ENCODE measurements around the gene SORCS1. TPM values are rescaled to one million over a fixed set of nuclear protein-coding genes. Genes with fewer than 3 reads are reported as not detected.

SORCS1 gene
- total and polyA plus RNA-seq, 5 donors: 1.2 to 4.5 (median 3.0) TPM

DNA sequence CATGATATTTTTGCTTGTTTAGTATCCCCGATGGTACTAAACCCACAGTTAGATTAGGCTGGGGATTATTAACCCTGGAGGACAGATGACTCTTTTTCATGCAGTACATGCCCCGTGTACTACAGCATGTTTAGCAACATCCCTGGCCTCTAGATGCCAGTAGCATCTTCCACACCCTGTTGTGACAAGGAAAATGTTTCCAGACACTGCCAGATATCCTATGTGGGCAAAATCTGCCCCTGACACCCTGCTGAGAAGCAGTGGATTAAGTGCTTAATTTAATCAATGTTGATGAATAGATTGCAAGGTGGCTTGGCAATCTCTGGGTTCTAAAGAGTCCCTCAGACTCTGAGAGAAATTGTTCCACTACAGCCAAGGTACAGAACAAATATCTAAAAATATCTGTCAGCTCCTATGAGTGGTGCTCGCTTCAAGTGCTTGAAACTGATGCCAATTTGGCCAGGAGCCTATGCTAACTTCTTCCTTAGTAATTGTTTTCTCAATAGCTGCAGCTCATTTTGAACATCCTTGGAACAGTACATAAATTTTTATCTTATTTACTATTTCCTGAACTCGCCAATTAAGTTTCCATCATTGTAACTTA, 247.0 kb downstream of the SORCS1 start:
- H3K4me3 ChIP-seq (ENCODE audit: low read length): no peak overlapping the region
- H3K27me3 ChIP-seq (ENCODE audit: control insufficient read depth, insufficient read depth): no peaks in the 10 kb centered on the region
- 22% methylated on average over 4 of the region's 4 CpGs for WGBS

DNA sequence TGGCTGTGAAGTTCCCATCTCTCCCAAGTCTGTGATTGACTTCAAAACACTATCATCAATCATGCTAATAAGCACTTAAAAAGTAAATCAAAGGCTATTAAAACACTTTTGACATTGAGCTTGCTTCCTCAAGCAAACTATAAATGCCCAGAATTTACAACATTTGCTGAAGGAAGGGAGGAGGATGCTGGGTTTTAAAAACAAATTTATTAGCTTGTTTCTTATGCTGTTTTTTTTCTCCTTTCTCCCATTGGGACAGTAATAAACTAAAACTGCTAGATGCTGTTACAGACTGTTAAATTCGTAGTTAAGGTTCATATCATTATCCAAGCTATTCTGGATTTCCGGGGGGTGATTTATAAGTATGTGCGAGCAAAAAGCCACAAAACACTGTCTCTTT, 250.5 kb downstream of the SORCS1 start:
- intact Hi-C loops (cut with DNase I): no loop called here
- Histone ChIP-seq H3K9me3 (ENCODE audit: control insufficient read depth, low read length) (no peaks in the 10 kb centered on the region), H3K4me3 (ENCODE audit: low read length) (no peak overlapping the region), H3K4me1 (ENCODE audit: control insufficient read depth, insufficient read depth, low read length) (no peaks in the 10 kb centered on the region), H3K27me3 (ENCODE audit: control insufficient read depth, insufficient read depth) (no peaks in the 10 kb centered on the region), H3K27ac (ENCODE audit: low read length) (no peak overlapping the region)
- no peak for ATAC-seq
- 77% methylated on average over 3 of the region's 3 CpGs for WGBS
- DNase-seq: no peak

More for the DNA sequence above, 247.0 kb downstream of the SORCS1 start:
- ATAC-seq (peak; percentile 88 to 90), DNase-seq (no peak)
- intact Hi-C loops (cut with DNase I): no loop called here
- H3K4me1 ChIP-seq (ENCODE audit: control insufficient read depth, insufficient read depth, low read length): no peaks in the 10 kb centered on the region
- H3K9me3 ChIP-seq (ENCODE audit: control insufficient read depth, low read length): no peaks in the 10 kb centered on the region
- no peak overlapping the region for H3K27ac ChIP-seq (ENCODE audit: low read length)

DNA sequence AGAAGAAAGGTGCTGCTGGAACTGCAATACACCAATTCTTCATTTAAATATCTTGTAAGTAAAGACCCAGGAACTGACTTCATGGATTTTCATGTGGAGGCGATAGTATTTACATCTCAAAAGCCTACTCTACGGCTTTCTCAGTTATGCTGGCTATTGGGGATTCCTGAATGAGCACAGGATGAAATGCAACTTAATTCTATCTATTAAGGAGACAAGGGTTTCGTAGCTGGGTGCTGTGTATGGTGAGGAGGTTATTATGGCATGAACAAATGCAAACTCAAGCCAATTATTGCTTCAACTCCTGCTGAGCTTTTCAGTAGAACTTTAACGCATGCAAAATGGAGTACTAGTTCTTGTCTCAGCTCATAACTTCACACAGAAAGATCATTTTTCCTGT, 251.2 kb downstream of the SORCS1 start:
- Histone ChIP-seq H3K9me3 (ENCODE audit: control insufficient read depth, low read length) (no peaks in the 10 kb centered on the region), H3K27me3 (ENCODE audit: control insufficient read depth, insufficient read depth) (no peaks in the 10 kb centered on the region), H3K4me1 (ENCODE audit: control insufficient read depth, insufficient read depth, low read length) (no peaks in the 10 kb centered on the region), H3K27ac (ENCODE audit: low read length) (no peak overlapping the region), H3K4me3 (ENCODE audit: low read length) (no peak overlapping the region)
- intact Hi-C loops (cut with DNase I): no loop called here
- no peak for ATAC-seq
- DNase-seq: no peak
- WGBS: 87% methylated on average over 4 of the region's 4 CpGs

DNA sequence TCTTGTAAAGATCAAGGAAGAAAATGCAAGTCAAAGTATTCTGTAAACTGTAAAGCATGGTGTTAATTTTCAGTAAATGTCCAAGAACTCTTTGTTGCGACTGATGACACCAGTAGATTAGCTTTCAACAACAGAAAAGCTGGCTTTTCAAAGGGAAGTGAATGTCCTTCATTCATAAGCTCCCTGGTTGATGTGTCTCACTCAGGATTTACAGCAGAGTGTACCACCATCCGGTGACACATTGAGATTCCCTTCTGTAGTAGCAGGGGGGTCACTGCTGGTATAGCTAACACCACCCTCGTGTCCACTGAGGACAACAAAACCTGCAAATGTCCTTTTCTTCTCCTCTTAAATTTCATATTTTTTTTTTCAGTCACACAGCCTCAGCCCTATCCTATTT, 253.4 kb downstream of the SORCS1 start:
- no peaks in the 10 kb centered on the region for H3K9me3 ChIP-seq (ENCODE audit: control insufficient read depth, low read length)
- intact Hi-C loops (cut with DNase I): no loop called here
- no peak for ATAC-seq

DNA sequence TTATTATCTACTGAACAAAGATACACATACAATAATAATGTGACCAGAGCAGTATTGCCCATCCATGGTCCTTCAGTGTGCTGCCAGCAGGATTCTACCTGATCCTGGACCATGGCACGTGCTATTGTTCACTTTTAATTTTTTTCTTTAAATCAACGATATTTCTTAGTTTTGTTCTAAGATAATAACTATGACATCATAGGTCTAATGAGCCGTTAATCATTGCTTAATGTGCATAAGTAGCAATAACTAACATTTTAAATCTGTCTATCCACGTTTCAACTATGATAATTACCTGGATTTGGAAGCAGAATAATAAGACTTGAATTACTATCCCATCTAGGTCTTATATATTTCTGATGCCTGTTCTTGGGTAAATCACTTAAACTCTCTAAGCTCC, 253.8 kb downstream of the SORCS1 start:
- WGBS: 76% methylated on average over 4 of the region's 4 CpGs
- ATAC-seq (no peak), DNase-seq (no peak)
- intact Hi-C loops (cut with DNase I): no loop called here
- Histone ChIP-seq H3K4me1 (ENCODE audit: control insufficient read depth, insufficient read depth, low read length) (no peaks in the 10 kb centered on the region), H3K4me3 (ENCODE audit: low read length) (no peak overlapping the region), H3K27ac (ENCODE audit: low read length) (no peak overlapping the region), H3K27me3 (ENCODE audit: control insufficient read depth, insufficient read depth) (no peaks in the 10 kb centered on the region), H3K9me3 (ENCODE audit: control insufficient read depth, low read length) (no peaks in the 10 kb centered on the region)

More for the DNA sequence above, 253.4 kb downstream of the SORCS1 start:
- Histone ChIP-seq H3K4me3 (ENCODE audit: low read length) (no peak overlapping the region), H3K27me3 (ENCODE audit: control insufficient read depth, insufficient read depth) (no peaks in the 10 kb centered on the region), H3K27ac (ENCODE audit: low read length) (no peak overlapping the region), H3K4me1 (ENCODE audit: control insufficient read depth, insufficient read depth, low read length) (no peaks in the 10 kb centered on the region)
- no peak for DNase-seq
- 61% methylated on average over 3 of the region's 3 CpGs for WGBS

DNA sequence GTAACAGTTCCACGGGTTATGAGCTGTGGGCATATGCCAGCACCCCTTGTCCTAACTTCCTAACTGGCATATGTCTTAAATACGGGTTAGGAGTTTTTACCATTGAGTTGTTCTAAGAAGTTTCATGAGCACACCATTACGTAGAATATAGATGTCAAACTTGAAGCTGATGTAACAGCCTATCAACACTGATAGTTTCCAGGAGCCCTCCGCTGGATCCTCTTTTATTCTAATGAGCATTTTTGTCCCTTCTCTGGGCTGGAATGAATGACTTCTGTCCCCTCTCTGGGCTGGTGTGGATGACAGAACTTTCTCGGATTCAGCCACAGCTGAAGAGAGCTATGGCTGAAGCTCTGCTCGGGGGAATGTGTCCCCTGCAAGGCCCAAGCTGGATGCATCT, 256.3 kb downstream of the SORCS1 start:
- WGBS: 91% methylated on average over 6 of the region's 6 CpGs
- intact Hi-C loops (cut with DNase I): no loop called here
- no peak for DNase-seq

DNA sequence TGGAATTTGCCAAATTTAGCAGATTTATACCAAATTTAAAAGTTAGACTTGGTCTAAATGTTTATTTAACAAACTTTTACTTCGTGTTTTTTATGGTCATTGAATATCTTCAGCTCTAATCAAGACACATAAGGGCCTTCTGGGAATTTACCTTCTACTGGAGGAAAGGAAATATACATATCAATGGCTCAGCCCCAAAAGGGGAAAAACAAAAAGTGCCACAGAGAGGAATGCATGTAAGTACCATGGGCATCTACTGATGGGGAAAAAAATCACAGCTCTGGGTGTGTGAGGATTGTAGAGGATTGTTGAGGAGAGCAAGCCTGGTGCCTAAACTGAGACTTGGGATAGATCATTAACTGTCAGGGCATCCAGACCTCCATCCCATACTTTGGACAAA, 260.3 kb downstream of the SORCS1 start:
- Histone ChIP-seq H3K9me3 (ENCODE audit: control insufficient read depth, low read length) (no peaks in the 10 kb centered on the region), H3K4me3 (ENCODE audit: low read length) (no peak overlapping the region), H3K27ac (ENCODE audit: low read length) (no peak overlapping the region), H3K27me3 (ENCODE audit: control insufficient read depth, insufficient read depth) (no peaks in the 10 kb centered on the region), H3K4me1 (ENCODE audit: control insufficient read depth, insufficient read depth, low read length) (no peaks in the 10 kb centered on the region)
- DNase-seq: no peak
- no peak for ATAC-seq
- 52% methylated on average over 1 of the region's 1 CpG for WGBS
- intact Hi-C loops (cut with DNase I): no loop called here

More for the DNA sequence above, 256.3 kb downstream of the SORCS1 start:
- Histone ChIP-seq H3K4me1 (ENCODE audit: control insufficient read depth, insufficient read depth, low read length) (no peaks in the 10 kb centered on the region), H3K4me3 (ENCODE audit: low read length) (no peak overlapping the region), H3K27ac (ENCODE audit: low read length) (no peak overlapping the region), H3K9me3 (ENCODE audit: control insufficient read depth, low read length) (no peaks in the 10 kb centered on the region), H3K27me3 (ENCODE audit: control insufficient read depth, insufficient read depth) (no peaks in the 10 kb centered on the region)
- ATAC-seq: no peak

DNA sequence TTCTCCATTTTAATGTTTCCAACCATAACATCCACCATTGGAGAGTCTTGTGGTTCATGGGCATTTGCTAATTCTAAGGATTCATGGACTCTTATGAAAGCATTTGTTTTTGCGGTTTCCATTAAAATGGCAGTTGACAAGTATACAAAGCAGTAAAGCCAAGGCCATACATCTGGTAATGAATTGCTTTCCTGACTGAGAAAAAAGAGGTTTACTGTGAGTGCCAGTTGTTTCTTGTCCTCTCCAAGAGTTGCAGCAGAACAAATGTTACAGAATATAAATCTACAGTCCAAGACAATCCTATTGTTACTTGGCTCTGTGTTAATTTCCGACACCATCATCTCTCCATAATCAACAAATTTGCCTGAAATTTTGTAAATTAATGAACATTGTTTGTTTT, 261.3 kb downstream of the SORCS1 start:
- ATAC-seq: no peak
- no peak overlapping the region for H3K27ac ChIP-seq (ENCODE audit: low read length)

DNA sequence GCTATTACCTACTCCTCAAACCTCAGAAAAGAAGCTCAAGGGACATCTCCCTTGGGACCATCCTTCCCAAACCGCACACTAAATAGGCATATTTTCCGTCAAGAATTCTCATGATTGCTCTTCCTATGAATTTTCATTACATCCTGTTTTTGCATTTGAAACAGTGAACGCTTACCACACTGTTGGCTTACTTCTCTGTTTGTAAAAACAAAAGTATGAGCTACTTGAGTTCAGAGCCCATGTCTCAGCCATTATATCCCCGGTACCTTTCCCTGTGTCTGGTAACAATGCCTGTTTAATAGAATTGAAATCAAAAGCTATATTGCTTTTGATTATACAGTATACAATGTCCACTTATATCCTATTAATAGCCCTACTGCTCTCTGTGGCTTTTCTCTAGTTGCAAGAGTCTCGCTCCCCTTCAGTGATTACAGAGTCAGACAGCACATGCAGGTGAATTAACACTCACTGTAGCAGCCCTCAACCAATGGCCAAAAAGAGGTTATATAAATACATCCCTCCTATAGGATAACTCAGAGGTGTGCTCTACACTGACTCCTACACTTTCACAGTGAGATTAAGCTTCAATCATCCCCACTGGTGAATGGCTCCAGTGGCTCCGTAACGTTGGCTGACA, 264.4 kb downstream of the SORCS1 start:
- no peak for ATAC-seq
- Histone ChIP-seq H3K4me1 (ENCODE audit: control insufficient read depth, insufficient read depth, low read length) (no peaks in the 10 kb centered on the region), H3K9me3 (ENCODE audit: control insufficient read depth, low read length) (no peaks in the 10 kb centered on the region), H3K4me3 (ENCODE audit: low read length) (no peak overlapping the region), H3K27me3 (ENCODE audit: control insufficient read depth, insufficient read depth) (no peaks in the 10 kb centered on the region), H3K27ac (ENCODE audit: low read length) (no peak overlapping the region)
- WGBS: 75% methylated on average over 7 of the region's 7 CpGs
- intact Hi-C loops (cut with DNase I): no loop called here
- no peak for DNase-seq

More for the DNA sequence above, 261.3 kb downstream of the SORCS1 start:
- DNase-seq: no peak
- no peaks in the 10 kb centered on the region for H3K9me3 ChIP-seq (ENCODE audit: control insufficient read depth, low read length)
- no peaks in the 10 kb centered on the region for H3K4me1 ChIP-seq (ENCODE audit: control insufficient read depth, insufficient read depth, low read length)
- intact Hi-C loops (cut with DNase I): no loop called here
- no peak overlapping the region for H3K4me3 ChIP-seq (ENCODE audit: low read length)
- no peaks in the 10 kb centered on the region for H3K27me3 ChIP-seq (ENCODE audit: control insufficient read depth, insufficient read depth)
- WGBS: 84% methylated on average over 2 of the region's 2 CpGs

DNA sequence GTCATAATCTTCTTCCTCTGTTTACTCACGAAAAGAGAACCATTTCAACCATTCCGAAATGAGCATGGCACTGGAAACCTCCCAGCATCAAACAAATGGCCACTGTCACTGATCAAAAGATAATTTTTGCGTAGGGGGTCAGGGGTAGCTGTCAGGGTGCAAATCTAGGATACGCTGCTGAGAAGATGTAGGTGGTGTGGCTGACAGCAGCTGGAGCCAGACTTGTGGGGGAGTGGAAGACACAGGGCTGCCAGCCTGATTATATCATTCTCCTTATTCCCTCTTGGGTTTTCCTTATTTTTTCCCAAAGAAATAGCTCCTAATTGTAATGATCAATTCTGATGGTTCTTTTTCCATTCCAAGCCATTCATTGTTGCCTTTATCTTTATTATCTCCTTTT, 266.1 kb downstream of the SORCS1 start:
- 42% methylated on average over 4 of the region's 4 CpGs for WGBS
- no peak overlapping the region for H3K27ac ChIP-seq (ENCODE audit: low read length)

DNA sequence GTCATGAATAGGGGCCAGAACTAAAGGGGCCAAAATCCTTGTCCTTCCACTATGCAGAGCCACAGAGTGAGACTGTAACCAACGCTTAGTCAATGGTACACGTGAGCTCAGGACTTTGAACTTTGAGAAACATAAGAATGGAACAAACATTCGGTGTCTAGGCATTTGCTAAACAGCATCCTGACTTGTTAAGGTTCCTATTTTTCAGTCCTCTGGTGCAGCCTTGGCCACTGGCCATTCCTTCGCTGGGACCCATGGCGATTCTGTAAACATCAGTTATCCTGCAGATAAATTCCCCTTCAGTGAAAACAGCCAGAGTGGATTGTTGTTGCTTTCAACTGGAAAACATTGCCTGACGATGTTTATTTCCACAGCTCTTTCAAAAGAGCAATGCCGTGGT, 266.8 kb downstream of the SORCS1 start:
- 31% methylated on average over 7 of the region's 7 CpGs for WGBS
- ATAC-seq: peak in 1 of 2 donors; percentile 50
- no peaks in the 10 kb centered on the region for H3K9me3 ChIP-seq (ENCODE audit: control insufficient read depth, low read length)
- peak; percentile 25 to 87 (median 60) for DNase-seq
- H3K27me3 ChIP-seq (ENCODE audit: control insufficient read depth, insufficient read depth): no peaks in the 10 kb centered on the region
- H3K27ac ChIP-seq (ENCODE audit: low read length): no peak overlapping the region
- H3K4me3 ChIP-seq (ENCODE audit: low read length): no peak overlapping the region
- H3K4me1 ChIP-seq (ENCODE audit: control insufficient read depth, insufficient read depth, low read length): no peaks in the 10 kb centered on the region
- intact Hi-C loops (cut with DNase I): no loop called here

More for the DNA sequence above, 266.1 kb downstream of the SORCS1 start:
- Histone ChIP-seq H3K4me3 (ENCODE audit: low read length) (no peak overlapping the region), H3K27me3 (ENCODE audit: control insufficient read depth, insufficient read depth) (no peaks in the 10 kb centered on the region), H3K9me3 (ENCODE audit: control insufficient read depth, low read length) (no peaks in the 10 kb centered on the region), H3K4me1 (ENCODE audit: control insufficient read depth, insufficient read depth, low read length) (no peaks in the 10 kb centered on the region)
- DNase-seq: peak in 1 of 3 donors; percentile 36
- no peak for ATAC-seq
- intact Hi-C loops (cut with DNase I): no loop called here
